GM15510 (cell line): ENCODE results near the gene FARS2.

Experiments used
- POLR2A ChIP-seq: IDR thresholded peaks from 3 replicates; pipeline ENCODE4 v1.6.1; 2011; ENCODE audit warnings: borderline replicate concordance; ENCODE audit not compliant: insufficient read length; ENCODE audit errors: extremely low read depth

FARS2 gene

DNA sequence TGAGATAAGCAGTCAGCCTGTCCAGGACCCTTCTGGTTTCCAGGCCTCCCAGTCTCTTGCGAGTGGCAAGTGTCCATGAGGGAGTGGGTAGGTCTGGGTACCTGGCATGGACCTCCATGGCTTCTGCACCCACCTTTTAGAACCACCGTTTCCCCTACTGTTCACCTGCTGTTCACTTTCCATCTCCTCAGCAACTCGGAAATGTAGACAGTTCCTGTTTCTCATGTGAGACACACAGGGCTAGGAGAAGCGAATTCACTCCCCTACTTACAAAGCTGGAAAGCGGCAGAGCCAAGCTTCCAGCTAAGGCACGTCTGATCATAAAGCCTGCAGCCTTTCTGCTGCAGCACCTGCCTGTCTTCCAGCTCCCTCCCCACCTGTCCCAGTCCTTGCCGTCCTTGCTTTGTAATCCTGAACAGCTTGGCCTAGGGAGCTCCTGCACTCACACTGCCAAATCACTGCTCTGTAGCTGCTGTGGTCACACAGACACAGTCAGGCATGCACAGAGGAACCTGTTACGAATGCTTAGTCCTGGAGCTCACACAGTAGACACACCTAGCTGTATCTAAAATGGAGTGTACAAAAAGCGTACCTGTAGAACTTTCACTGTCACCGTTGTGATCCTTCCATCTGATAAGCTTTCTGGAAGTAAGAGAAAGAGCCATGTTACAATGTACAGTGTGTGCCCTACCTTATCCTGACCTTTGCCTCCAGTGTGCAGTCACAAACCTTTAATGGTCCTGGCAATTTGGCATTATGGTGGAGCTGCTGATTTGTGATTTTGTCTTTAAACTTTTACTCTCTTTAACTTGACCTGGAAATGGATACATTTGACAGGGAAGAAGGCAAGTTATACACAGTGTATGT, 451.3 kb downstream of the FARS2 start:
- TF ChIP-seq POLR2A = no peak

GRCh38 chr6:5713519-5713918, 452.2 kb downstream of the FARS2 start:
- TF ChIP-seq POLR2A = no peak

DNA sequence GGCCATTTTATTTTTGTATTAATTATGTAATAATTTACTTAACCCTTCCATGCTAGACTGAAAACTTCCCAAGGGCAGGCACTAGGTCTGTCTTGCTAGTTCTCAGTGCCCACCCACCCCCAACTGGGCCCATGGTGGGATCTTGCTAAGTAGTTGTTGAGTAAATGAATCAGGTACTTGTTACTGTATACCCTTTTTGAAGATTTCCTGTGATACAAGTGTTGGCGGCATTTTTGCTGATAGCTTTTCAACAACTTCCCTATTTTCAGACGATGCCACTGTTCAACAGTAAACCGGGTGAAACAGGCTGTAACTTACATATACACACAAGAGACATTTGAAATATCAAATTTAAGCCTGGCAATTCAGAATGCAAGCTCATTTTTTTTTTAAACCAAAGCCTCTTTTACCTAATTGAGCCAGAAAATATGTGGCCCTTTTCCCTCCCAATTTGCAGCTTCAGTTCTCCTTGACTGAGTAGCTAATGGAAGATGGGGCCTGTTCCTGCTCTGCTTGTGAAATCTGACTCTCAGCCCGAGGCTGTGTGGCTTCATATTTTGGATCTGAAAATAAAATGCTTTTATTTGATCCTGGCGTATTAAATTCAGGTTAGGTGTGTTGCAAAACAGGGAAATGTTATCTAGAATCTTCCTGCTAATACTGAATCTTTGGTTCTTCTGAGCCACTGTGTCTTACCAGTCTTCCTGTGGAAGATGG, 457.1 kb downstream of the FARS2 start:
- TF ChIP-seq POLR2A = no peak

- TF ChIP-seq POLR2A = peak; percentile 24
Measured at GRCh38 chr6:5723841-5724691, 462.8 kb downstream of the FARS2 start.

DNA sequence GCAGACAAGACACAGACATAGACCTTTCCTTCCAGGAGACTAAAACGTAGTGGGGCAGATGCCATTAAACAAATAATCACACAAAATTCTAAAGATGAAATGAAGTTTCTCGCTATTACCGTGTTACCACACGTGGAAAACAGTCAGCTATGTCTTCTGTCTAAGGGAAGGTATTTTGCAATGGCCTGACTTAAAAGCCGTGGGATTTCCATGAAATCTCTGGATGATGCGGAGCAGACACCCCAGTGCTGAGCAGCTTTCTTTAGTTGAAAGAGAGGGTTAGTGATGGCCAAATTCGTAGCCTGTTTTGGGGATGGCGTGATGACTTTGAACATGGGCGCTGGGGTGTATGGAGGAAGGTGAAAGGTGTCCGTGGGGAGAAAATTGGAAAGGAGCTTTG, 463.6 kb downstream of the FARS2 start:
- TF ChIP-seq POLR2A = no peak

DNA sequence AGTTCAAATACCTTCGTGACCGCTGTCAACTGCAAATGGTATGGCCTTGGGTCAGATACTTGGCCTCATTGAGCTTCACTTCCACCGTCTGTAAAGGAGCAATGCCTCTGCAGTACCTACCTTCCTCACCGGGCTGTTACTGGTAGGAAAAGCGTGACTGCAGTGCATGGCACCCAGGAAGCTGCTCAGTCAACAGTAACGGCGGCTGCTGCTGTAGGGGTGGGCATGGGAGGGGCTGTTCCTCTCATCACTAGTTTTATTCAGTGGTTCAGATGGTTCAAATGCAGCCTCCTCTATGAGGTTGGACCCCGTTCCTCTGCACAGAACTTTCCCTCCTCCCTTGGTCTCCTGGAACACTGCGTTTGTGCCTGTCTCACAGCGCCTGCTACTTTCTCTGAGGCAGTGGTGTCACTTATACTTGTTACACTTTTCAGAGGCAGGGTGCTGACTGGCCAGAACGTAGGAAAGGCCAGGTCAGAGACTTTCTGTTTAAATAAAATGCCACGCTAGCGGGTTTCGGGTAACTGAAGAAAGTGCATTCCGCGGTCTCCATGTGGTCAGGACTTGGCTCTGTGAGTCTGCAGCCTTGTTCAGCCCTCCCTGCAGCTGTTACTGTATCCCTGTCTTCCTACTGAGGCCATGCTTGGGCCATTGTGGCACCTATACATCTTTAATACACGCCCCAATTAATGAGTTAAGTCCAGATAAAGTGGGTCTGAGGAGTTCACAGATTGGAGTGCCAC, 465.8 kb downstream of the FARS2 start:
- no peak for TF ChIP-seq POLR2A

DNA sequence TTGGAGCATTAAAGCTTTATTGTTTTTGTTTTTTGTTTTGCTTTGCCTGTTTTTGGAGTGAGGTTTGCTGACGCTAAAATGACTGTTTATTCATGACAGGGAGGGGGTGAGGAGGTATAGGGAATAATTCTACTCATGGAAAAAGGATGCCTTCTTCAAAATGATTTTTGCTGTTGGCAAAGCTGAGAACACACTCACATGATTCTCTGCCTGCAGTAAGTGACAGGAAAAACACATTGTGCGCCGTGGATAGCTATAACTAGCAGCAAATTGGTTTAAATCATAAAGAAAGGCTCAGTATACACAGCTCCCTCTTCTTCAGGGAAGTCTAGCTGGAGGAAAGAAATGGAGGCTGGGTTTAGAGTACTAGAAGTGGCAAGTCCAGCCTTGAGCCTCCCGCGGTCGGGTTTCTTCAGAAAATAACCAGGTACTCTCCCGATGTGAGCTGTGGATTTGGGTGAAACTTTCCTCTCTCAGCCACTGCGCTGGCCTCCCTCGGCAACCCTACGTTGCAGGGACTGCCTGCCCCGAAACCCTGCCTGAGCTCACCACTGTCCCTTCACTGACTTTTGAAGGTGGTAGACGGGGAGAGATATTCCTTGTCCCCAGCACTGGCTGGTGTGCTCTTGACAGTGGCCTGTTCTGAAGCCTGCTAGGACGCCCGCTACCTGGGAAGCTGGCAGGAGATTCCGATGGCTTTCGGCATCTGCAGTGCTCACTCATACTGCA, 467.2 kb downstream of the FARS2 start:
- TF ChIP-seq POLR2A = no peak

DNA sequence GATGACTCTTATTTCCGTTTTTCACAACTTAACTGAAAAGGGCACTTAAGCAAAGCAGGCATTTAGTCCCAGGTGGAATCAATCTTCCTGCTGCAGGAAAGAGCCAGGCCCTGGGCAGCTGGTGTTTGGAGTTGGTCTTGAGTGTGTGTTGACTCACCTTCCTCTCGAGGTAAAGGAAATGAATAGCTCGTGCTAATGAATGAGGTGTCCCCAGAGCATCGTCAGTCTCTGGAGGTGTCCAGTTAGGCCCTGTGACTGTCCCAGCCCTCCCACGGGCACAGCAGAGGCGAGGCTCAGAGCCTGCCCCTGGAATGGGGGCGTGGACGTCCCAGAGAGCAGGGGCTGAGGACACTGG, 467.7 kb downstream of the FARS2 start:
- no peak for TF ChIP-seq POLR2A

- TF ChIP-seq POLR2A = no peak
Measured at GRCh38 chr6:5729813-5730517, 468.7 kb downstream of the FARS2 start.

GRCh38 chr6:5730585-5731263, 469.4 kb downstream of the FARS2 start:
- no peak for TF ChIP-seq POLR2A

GRCh38 chr6:5731435-5731834, 470.1 kb downstream of the FARS2 start:
- TF ChIP-seq POLR2A = no peak

- TF ChIP-seq POLR2A = no peak
Measured at GRCh38 chr6:5732496-5732895, 471.2 kb downstream of the FARS2 start.
